ENCODE results near the gene PALLD.
"Not testable (repeated sequence)": the region's sequence is repeated elsewhere in the genome, so short reads cannot be mapped to it uniquely, and the experiment has no call there.

- TF ChIP-seq POLR2A, CTCF, EP300 (IDR thresholded peaks at IDR 0.05): not testable (repeated sequence)
Observed at GRCh38 chr4:168952821-168953246, 456.0 kb downstream of the PALLD start.
